NB4 (cell line): ENCODE measurements around the gene FARP1.

ENCODE experiments used
- DNase-seq: peaks from one replicate; pipeline ENCODE4 v3.0.0; 2010; ENCODE audit warnings: low read depth
- H3K4me3 ChIP-seq: one replicate; pipeline ENCODE4 v1.5.1; 2011; ENCODE audit warnings: mild to moderate bottlenecking, low read depth, low read length, moderate library complexity
- MYC ChIP-seq: IDR thresholded peaks from 2 replicates; pipeline ENCODE4 v1.6.1; 2011; ENCODE audit warnings: low read depth, low read length
- POLR2A ChIP-seq: IDR thresholded peaks from 2 replicates; pipeline ENCODE4 v1.6.1; 2011; ENCODE audit warnings: mild to moderate bottlenecking; ENCODE audit not compliant: insufficient read length; ENCODE audit errors: extremely low read depth
- TF ChIP-seq, protein P1 (sequence below): IDR thresholded peaks from one replicate; pipeline ENCODE4 v1.5.1; 2012; ENCODE audit warnings: low read depth, low read length
- TF ChIP-seq, protein P2 (sequence below): IDR thresholded peaks from 2 replicates; pipeline ENCODE4 v1.6.1; 2011; ENCODE audit warnings: low read depth, low read length

Gene FARP1

DNA sequence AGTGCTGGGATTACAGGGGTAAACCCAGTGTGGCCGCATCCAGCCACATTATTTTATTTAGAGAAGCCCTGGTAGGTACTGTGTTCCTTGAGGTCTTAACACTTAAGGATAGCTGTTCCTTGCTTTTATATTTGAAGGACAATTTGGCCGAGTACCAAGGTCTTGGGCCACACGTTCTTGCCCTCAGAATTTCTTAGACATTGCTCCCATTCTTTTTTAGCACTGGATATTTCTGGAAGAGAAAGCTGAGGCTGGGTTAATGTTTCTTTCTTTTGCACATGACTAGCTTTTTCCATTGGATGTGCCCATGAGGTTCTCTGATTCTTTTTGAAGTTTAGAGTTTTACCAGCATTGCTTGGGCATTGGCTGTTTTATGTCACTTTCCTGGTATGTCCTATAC, 39.7 kb downstream of the FARP1 start:
- H3K4me3 ChIP-seq: no peak overlapping the region
- DNase-seq: no peak
- no peak for TF ChIP-seq POLR2A
- TF ChIP-seq, protein P1, sequence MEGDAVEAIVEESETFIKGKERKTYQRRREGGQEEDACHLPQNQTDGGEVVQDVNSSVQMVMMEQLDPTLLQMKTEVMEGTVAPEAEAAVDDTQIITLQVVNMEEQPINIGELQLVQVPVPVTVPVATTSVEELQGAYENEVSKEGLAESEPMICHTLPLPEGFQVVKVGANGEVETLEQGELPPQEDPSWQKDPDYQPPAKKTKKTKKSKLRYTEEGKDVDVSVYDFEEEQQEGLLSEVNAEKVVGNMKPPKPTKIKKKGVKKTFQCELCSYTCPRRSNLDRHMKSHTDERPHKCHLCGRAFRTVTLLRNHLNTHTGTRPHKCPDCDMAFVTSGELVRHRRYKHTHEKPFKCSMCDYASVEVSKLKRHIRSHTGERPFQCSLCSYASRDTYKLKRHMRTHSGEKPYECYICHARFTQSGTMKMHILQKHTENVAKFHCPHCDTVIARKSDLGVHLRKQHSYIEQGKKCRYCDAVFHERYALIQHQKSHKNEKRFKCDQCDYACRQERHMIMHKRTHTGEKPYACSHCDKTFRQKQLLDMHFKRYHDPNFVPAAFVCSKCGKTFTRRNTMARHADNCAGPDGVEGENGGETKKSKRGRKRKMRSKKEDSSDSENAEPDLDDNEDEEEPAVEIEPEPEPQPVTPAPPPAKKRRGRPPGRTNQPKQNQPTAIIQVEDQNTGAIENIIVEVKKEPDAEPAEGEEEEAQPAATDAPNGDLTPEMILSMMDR: no peak

DNA sequence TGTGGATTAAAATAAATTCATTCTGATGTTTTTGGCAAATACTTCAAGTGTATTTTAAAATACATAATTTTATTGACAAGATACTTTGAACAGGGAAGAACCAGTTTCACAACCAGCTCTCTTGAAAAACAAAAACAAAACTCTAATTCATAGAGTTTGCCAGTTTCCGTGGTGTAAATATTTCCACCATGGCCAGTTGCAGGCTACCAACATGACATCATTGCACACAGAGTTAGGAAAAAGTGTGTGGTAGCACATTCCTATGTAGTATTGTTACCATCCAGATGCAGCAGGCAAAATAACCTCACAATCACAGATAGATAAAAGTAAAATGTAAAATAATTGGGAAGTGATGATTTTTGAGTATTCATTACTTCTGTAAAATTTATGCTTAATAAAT, 41.9 kb downstream of the FARP1 start:
- no peak for TF ChIP-seq MYC
- no peak for TF ChIP-seq POLR2A
- TF ChIP-seq, protein P2, sequence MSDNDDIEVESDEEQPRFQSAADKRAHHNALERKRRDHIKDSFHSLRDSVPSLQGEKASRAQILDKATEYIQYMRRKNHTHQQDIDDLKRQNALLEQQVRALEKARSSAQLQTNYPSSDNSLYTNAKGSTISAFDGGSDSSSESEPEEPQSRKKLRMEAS: no peak
- TF ChIP-seq, protein P1: no peak
- DNase-seq: no peak
- H3K4me3 ChIP-seq: no peak overlapping the region

DNA sequence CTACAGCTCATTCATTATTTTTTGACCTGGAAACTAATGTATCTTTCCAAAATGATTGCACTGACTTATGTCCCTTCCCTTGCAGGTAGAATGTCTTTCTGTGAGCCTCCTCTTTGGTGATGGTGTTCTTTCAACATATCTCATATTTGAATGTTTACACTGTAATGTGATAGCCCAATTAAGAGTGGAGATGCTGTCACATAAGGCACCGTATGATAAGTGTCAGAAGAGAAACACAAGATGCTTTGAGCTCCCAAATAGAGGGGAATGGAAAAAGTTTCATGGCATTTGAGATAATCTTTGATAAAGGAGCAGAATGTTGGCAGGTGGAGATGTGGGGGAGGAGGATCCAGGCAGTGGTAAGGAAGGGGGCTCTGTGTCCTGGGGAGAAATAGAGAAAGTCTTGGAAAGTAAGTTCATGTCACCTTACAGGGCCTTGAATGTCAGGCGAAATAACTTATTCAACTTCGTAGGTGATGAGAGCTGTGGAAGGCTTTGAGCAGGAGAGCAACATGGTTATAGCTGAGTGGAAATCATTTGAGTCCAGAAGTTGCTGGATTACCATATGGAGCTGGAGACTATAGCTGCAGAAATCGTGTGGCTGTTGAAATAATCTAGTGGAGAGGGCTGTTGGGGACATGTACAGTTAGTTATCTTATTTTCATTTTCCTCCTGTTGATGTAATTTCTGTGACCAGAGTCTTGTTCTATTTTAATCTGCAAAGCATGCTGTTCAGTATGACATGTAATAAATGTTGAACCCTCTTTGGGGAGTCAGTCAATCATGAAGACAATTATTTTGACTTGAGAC, 44.5 kb downstream of the FARP1 start:
- no peak for DNase-seq
- no peak for TF ChIP-seq MYC
- TF ChIP-seq, protein P2: no peak
- TF ChIP-seq, protein P1: no peak
- no peak for TF ChIP-seq POLR2A

DNA sequence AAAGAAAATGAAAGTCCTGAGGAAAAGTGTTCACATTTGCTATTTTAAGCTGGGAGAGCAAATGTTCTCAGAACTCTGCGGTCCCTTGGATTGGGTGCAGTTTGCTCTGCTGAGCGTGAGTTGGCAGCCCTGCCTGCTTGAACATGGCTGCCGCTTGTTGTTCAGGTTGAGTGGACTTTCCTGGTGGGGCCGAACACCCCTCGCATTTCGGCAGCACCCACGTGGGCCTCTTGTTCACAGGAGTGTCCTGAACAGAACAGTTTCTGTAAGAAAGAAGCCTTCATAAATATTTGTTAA, 45.0 kb downstream of the FARP1 start:
- no peak for DNase-seq
- TF ChIP-seq MYC (no peak), POLR2A (no peak)
- TF ChIP-seq, protein P1: no peak
- TF ChIP-seq, protein P2: no peak
- H3K4me3 ChIP-seq: no peak overlapping the region

More for the DNA sequence above, 44.5 kb downstream of the FARP1 start:
- H3K4me3 ChIP-seq: no peak overlapping the region

DNA sequence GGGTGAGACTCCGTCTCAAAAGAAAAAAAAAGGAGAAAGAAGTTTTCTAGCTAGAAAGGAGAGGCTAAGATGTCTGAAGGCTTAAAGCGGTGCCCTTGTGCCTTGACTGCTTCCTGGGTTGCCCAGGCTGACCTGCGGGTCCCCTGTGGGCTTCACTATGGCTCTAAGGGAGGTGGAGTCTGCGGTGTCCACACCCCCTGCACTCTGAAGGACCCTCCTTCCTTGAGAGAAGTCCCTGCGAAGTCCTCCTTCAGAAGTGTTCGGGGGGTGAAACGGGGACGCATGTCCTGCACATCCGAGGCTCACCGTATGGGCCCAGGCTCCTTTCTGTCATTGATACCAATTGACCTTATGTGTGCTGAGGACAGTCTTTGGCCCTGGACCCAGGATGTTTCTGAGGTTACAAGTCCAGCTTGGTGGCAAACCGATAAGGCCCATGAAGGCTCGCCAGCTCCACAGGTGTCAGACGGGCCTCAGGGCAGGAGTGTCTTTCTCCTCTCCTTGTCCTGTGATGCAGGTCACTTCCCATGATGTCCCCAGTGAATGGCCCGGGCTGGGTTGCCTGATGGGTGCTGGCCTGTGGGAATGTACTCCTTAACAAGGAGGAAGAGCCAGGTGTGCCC, 45.8 kb downstream of the FARP1 start:
- no peak for DNase-seq
- TF ChIP-seq, protein P1: no peak
- TF ChIP-seq, protein P2: no peak
- no peak for TF ChIP-seq POLR2A
- no peak for TF ChIP-seq MYC
- H3K4me3 ChIP-seq: no peak overlapping the region
